Neural cell (in vitro differentiated cells): Measurements from ENCODE around the gene RPUSD1.

Experiments
- MXI1 ChIP-seq: fragments of 450-650 bp; conservative IDR thresholded peaks from 2 replicates; pipeline ENCODE4 v1.6.1; 2014; ENCODE audit warnings: antibody characterized with exemption, mild to moderate bottlenecking; ENCODE audit not compliant: poor library complexity, severe bottlenecking
- POLR2AphosphoS5 ChIP-seq: IDR thresholded peaks from 2 replicates; pipeline ENCODE4 v1.6.1; 2012
- TF ChIP-seq, protein P1 (sequence below): fragments of 450-650 bp; IDR thresholded peaks from 2 replicates; pipeline ENCODE4 v1.5.1; 2014; ENCODE audit warnings: antibody characterized with exemption, mild to moderate bottlenecking, moderate library complexity; ENCODE audit not compliant: poor library complexity, severe bottlenecking

DNA sequence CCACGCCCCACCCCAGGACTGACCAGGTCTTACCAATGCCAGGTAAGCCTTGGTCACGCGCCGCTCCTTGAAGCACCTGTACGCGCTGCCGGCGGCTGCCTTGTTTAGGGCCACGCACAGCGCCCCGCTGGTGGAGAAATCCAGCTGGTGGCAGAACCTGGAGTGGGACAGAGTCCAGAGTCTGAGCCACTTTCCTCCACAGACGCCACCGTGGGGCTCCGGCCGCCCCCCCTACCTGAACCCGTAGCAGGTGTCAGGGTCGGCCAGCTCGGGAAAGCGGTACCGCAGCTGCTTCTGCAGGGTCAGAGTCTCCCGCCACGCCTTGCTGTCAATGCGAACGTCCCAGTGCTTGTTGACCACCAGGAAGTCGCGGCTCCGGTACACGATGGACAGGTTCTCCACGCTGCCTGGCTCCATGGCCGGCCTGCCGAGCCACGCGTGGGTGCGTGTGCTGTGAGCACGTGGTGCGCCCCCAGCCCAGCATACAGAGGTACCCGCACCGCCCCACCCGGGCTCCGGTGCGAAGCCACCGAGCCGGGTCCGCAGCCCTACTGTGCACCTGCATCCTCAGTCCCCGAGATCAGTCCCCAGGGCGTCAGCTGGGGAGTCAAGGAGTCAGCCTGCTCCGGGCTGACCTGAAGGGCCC, 737 bp downstream of the RPUSD1 start:
- TF ChIP-seq, protein P1, sequence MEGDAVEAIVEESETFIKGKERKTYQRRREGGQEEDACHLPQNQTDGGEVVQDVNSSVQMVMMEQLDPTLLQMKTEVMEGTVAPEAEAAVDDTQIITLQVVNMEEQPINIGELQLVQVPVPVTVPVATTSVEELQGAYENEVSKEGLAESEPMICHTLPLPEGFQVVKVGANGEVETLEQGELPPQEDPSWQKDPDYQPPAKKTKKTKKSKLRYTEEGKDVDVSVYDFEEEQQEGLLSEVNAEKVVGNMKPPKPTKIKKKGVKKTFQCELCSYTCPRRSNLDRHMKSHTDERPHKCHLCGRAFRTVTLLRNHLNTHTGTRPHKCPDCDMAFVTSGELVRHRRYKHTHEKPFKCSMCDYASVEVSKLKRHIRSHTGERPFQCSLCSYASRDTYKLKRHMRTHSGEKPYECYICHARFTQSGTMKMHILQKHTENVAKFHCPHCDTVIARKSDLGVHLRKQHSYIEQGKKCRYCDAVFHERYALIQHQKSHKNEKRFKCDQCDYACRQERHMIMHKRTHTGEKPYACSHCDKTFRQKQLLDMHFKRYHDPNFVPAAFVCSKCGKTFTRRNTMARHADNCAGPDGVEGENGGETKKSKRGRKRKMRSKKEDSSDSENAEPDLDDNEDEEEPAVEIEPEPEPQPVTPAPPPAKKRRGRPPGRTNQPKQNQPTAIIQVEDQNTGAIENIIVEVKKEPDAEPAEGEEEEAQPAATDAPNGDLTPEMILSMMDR = no peak
- TF ChIP-seq MXI1 (no peak), POLR2AphosphoS5 (no peak)
